ENCODE data around the gene AHI1.
"Not testable (repeated sequence)": the region's sequence is repeated elsewhere in the genome, so short reads cannot be mapped to it uniquely, and the experiment has no call there.

AHI1 gene

DNA sequence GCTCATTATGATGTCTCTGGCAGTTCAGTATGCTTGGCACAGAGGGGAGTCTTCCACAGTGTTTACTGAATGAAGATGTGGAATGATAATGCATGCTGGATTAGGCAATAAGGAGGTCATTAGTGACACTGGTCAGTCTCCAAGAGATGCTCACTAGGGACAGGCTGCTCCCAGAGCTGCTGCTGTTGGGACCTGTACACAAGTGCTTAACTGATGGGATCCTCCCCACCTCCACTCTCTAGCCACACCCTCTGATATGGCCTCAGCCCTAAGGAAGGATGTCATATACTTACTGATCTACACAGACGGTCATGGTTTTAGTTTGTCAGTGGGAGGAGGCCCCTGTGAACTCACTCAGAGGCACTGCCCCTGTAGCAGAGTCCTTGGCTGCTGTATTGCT is 243.1 kb downstream of the AHI1 start:
- DNase-seq: no peak

GRCh38 chr6:135251498-135252441 is 245.8 kb downstream of the AHI1 start:
- DNase-seq: no peak

- DNase-seq: no peak
These were observed 246.6 kb downstream of the AHI1 start for GRCh38 chr6:135250751-135251497.

GRCh38 chr6:135250234-135250633 is 247.3 kb downstream of the AHI1 start:
- DNase-seq: no peak

DNA sequence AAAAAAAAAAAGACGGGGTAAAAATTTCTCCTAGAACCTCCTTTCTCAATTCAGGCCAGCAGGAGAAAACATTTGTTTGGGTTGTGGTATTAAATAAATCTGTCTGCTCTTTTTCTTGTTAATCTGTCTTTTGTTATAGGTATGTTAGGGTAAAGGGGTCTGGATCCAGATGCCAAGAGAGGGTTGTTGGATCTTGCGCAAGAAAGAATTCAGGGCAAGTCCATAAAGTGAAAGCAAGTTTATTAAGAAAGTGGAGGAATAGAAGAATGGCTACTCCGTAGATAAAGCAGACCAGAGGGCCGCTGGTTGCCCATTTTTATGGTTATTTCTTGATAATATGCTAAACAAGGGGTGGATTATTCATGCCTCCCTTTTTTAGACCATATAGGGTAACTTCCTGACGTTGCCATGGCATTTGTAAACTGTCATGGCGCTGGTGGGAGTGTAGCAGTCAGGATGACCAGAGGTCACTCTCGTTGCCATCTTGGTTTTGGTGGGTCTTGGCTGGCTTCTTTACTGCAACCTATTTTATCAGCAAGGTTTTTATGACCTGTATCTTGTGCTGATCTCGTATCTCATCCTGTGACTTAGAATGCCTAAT is 251.0 kb downstream of the AHI1 start:
- DNase-seq: not testable (repeated sequence)

GRCh38 chr6:135244805-135245204 is 252.7 kb downstream of the AHI1 start:
- DNase-seq: no peak

- DNase-seq: no peak
These were observed 253.4 kb downstream of the AHI1 start for GRCh38 chr6:135243871-135244796.

DNA sequence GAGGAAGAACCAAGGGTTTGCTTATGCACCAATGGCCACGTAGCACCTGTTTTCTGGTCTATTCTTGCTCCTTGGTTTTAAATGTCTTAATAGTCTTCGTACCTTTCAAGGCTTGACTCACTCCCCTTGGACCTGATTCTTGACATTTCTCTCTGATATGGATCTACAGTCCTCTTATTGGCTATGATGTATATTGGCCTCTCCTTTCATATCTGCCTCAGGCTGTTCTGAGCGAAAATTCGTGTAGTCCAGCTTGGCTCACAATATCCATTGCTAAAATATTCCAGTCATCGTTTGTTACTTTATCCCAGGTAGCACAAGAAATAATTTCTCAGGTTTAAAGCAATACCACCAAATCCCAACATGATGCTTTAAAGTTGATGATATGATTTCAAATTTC is 256.8 kb downstream of the AHI1 start:
- no peak for DNase-seq

DNA sequence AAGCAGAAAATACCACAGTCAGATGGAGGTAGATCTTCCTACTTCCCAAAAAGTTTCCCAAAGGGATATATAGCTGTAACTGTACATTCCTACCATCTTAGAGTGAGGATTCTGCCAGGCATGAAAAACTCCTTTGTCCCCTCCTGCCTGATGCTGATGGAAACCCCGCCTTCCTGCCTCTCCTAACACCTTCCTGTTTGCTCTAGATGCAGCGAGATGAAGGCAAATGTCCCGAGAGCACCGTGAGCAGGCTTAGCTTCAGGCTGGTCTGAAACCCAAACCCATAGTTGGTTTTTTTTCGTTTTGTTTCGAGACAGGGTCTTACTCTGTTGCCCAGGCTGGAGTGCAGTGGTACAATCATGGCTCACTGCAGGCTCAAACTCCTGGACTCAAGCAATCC is 260.8 kb downstream of the AHI1 start:
- DNase-seq: no peak

GRCh38 chr6:135236319-135236718 is 261.2 kb downstream of the AHI1 start:
- DNase-seq: no peak

DNA sequence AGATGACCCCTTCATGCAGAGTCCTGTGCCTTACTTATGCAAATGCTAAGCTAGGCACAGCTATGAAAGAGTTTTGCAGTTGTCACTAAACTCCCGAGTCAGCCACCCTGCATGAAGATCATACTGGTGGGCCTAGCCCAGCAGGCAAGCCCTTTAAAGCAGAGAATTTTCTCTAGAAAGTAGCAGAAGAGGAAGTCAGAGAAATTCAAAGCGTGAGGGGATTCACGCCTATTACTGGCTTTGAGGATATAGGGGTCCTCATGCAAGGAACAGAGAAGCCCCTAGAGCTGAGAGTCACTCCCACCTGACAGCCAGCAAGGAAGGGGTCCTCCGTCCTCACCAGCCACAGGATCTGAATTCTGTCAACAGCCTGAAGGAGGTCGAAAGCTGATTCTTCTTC is 261.8 kb downstream of the AHI1 start:
- no peak for DNase-seq

- DNase-seq: no peak
These were observed 263.1 kb downstream of the AHI1 start for GRCh38 chr6:135234492-135234780.

DNA sequence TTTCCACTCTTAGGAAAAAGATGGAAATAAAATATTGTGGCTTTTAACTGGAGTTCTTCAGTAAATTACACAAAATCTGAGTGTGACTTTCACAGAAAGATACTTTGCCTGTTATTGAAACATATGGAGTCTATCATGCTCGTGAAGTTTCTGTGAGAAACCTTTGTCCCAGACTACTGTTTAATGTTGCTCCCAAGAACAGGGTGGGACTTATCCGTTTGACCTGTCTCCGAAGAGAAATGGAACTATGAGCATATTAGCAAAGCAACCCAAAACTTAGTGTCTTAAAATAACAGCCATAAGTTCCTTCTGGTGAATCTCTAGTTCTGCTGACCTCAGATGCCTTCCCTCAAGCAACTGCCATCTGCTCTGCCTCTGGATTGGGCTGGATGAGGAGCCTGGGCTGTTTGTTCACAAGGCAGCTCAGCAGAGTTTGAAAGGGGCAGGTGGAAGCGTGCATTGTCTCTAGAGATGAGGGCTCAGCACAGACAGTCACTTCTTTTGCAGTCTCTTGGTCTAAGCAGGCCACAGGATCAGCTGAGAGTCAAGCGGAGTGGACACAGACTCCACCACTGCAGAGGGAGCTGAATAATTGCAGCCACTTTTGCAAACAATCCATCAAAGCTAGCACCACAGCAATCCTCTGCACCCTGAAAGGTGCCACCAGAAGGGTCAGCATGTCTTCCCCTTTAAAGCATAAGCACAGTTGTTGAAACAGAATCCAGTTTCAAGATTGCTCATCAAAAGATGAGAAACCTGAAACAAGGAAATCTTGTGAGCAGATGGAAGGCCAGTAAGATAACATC is 263.7 kb downstream of the AHI1 start:
- DNase-seq: no peak

Measured in activated CD8-positive, alpha-beta memory T cell treated with anti-CD3 and anti-CD28 coated beads, Interleukin-2, amount 50 U/mL, for 4 hours (primary cell).